NCI-H1694 treated with DMSO at 0.1 percent for 48 hours (cell line): ENCODE results near the gene IL17REL.

Source experiments
- DNase-seq: peaks from one replicate; lab custom pipeline; 2025; lab: John Stamatoyannopoulos, UW

The IL17REL gene

GRCh38 chr22:50012211-50013181, at the start of gene IL17REL:
Gene IL17REL, minus strand, starts transcription at chr22:50012765. Its CDS starts 119 bp downstream, at chr22:50012646.
- DNase-seq = no peak

- DNase-seq = no peak
Measured at GRCh38 chr22:50061824-50062355, 49.3 kb upstream of the IL17REL start.

DNA sequence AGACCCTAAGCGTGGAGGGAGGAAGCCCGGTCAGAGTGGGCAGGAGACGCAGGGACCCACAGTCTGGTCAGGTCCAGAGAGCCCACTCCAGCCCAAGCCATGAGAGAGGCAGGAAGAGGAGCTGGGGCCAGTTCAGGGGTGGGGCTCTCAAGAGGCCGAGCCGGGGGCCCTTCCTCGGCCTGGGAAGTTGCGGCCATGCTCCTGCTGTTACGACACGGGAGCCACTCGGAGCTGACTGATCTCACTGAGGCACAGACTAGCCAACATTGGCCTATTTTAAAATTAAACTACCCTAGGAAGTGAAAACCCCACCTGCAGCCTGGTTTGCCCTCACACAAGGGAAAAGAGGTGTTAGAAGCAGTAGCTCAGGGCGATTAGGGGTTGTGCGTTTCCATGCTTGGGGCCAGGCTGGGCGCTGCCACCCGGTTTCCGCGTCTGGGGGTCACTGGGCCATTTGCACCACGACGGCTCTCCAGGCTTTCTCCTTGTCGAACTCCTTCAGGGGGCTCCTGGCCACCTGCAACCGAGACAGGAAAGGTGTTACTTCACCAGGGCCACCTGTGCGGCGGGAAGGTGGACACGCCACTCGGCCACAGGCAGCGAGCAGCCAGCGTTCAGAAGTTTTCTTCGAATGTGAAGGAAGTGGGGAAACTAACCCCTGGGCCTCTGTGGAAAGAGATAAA, 48.7 kb upstream of the IL17REL start:
- no peak for DNase-seq

DNA sequence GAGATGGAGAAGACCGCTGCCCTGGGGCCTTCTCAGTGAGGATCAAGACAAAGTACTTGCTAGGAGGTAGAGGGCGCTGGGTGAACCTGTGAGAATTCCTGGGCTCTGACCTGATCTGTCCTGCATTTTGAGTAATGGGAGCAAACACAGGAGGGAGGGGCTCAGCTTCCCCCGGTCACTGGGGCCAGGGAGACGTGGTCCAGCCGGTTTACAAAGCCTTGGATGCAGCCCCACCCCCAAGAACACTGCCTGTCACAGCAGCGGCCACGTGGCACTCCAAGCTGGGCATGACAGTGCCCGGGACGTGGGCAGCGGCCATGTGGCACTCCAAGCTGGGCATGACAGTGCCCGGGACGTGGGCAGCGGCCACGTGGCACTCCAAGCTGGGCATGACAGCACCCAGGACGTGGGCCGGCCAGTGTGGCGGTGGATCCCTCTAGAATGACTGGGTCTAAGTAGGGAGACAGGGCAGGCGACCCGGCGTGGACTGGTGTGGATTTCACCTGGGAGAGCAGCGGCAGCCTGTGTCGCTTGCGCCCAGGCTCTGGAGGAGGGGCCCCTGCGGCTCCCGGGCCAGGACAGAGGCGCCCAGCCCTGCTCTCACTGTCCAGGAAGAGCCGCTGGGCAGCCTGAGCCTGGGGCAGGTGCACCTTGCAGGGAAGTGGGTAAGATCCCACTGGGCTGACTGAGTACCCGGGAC, 48.0 kb upstream of the IL17REL start:
- DNase-seq = no peak

GRCh38 chr22:50059881-50060262, 47.3 kb upstream of the IL17REL start:
- DNase-seq = no peak

DNA sequence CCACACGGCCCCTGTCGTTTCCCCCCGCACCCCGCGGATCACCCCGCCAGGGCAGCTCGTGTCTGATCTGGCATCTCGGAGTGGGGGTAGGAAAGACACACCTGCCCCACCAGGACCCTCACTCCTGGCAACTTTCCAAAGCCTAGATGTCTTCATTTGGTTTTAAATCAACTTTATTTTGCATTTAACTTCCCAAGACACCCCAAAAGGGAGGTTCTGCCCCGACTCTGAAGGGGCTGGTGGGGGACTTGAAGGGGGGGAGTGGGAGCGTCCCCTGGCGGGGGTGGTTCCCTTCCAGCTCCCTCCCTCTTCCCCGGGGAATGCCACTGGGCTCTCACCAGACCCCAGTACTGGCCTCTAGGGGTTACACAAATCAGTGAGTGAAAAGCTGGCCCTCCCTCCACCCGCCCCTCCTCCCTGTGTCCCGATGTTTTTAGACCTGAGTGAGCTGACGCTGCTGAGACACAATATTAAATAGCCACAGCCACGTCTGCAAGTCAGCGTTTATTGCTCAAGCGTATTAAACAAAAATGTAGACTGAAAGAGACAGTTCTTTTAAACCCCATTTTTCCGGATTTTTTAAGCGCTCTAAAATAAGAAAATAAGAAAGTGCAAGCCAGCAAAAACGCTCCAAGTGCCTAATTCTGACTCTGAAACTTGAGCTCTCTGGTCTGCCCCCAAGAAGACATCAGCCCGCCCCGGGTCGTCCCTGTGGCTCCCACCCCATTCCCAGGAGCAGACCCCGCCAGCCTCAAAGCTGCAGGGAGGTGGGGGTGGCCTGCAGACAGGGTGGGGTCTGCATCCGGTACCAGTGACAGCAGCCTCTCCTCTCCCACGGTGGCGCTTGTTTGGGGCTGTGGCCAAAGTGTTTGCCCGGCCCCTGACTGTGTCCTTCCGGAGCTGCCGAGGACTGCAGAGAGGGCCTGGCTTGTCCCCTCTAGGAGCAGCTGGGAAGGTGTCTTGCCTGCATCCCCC, 46.6 kb upstream of the IL17REL start:
- DNase-seq = no peak

GRCh38 chr22:50058061-50058905, 45.7 kb upstream of the IL17REL start, which contains the start of gene TTLL8:
Gene TTLL8, minus strand, starts transcription at chr22:50058298.
- DNase-seq = no peak

GRCh38 chr22:50057278-50058060, 44.9 kb upstream of the IL17REL start:
- no peak for DNase-seq

- no peak for DNase-seq
Measured at GRCh38 chr22:50056214-50056972, 43.8 kb upstream of the IL17REL start.

DNA sequence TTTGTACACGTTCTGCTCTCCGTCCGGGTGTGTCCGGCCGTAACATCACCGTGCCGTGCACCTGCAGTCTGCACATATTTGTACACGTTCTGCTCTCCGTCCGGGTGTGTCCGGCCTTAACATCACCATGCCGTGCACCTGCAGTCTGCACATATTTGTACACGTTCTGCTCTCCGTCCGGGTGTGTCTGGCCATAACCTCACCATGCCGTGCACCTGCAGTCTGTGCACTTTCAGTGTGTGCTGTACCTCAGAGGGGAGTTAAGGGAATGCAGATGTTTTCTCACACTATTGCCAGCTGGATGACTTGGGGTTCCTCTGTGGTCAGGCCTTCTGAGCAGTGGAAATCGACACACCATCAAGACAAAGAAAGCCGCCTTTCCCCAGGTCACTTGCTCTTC, 41.3 kb upstream of the IL17REL start:
- DNase-seq = no peak

DNA sequence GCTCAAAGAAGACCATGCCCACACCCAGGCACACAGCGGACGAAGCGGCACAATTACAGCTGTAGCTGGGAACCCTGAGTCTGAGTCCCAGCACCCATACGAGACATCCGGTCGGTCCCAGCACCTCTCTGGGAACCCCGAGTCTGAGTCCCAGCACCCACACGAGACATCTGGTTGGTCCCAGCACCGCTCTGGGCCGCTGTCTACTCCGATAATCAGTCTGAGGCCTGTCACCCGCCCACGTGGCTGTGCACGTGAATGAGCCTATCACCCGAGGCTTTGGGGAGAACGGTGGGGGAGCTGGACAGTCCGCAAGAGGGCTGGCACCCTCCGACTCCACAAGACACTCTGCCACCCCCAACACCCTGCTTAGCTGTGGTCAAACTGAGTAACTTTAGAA, 39.4 kb upstream of the IL17REL start:
- no peak for DNase-seq

GRCh38 chr22:50049299-50050195, 37.0 kb upstream of the IL17REL start:
- DNase-seq = no peak

GRCh38 chr22:50048836-50049235, 36.3 kb upstream of the IL17REL start:
- no peak for DNase-seq

DNA sequence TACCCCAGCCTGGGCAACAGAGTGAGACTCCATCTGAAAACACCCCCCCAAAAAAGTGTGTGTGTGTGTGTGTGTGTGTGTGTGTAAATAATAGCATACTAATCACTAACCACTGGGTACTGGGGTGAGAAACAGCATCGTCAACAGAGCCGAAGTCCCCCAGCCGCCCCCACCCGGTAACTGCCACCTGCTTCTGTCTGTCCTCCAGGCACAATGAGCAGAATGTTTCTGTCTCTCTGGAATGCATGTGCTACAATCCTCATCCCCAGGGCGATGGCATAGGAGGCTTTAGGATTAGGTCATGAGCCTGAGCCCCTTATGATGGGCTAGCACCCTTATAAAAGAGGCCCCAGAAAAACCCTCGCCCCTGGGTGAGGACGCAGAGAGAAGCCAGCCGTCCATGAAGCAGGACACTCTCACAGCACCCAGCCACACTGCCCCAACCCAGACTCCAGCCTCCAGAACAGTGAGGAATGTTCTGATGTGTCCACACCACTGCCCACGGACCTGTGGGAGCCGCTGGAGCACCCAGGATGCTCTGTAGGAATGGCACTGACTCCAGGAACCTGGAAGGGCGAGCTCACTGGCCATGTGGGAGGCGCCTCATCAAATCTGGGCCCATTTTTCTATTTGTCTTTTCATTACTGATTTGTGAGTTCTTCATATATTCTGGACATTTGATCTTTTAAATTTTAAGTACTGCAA, 35.6 kb upstream of the IL17REL start:
- DNase-seq = no peak

DNA sequence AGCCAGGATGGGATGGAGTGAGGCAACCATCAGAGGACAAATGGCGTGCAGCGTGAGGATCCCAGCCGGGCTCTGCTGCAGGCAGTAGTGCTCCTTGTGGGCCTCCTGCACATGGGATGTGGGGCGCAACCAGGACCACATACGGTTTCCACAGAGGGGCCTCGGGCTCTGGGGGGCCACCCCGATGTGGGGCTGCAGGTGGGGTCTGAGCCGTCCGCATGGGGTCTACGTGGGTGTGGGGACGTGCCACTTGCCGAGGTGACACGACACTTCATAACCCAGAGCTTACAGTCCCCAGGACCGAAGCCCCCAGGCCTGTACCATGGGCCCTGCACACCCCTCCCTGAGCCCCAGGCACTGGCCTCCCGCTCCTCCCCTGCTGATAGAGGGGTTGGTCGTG, 34.8 kb upstream of the IL17REL start:
- DNase-seq = no peak

GRCh38 chr22:50046481-50047245, 34.1 kb upstream of the IL17REL start:
- DNase-seq = no peak
